ENCODE data around the gene PRKCA.
"Not testable (repeated sequence)": the region's sequence is repeated elsewhere in the genome, so short reads cannot be mapped to it uniquely, and the experiment has no call there.

The PRKCA gene

DNA sequence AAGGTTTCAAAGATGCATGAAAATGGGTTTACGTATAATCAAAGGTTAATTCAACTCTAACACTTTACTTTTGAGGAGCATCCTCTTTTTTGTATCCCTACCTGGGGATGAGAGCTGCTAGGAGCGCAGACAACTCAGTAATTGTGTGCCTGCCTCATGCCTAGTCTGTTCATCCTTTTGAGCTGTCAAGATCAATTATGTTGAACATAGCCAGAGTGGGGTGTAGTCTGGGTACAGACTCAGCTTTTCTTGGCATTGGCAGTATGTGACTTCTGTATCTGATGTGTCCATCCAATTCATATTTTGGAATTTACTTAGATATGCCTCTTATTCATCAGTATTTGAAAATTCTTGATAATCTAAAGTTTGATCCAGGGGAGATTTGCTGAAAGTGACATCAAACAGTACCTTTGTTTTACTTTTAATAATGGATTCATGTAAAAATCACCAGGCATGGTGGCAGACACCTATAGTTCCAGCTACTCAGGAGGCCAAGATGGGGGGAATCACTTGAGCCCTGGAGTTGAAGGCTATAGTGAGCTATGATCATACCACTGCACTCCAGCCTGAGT lies 24.1 kb downstream of the PRKCA start:
- no peak for DNase-seq (ENCODE audit: low spot score)

DNA sequence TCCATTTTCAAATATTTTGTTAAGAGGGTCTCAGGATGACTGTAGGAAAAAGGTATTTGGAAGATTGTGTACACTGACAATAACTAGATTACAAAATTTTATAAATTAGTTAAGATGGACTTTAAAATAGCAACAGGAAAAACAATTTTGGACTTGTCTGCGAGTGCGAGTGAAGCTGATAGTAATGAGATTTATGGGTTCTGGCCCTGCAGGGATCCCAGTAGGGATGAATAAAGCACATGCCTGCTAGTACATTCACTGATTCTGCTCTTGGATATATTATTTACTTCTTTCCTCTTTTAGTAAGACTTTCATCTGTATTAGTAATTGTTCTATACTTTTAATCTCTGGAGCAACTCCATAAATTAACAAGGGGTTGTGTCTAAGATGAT lies 28.2 kb downstream of the PRKCA start:
- DNase-seq (ENCODE audit: low spot score) = no peak

DNA sequence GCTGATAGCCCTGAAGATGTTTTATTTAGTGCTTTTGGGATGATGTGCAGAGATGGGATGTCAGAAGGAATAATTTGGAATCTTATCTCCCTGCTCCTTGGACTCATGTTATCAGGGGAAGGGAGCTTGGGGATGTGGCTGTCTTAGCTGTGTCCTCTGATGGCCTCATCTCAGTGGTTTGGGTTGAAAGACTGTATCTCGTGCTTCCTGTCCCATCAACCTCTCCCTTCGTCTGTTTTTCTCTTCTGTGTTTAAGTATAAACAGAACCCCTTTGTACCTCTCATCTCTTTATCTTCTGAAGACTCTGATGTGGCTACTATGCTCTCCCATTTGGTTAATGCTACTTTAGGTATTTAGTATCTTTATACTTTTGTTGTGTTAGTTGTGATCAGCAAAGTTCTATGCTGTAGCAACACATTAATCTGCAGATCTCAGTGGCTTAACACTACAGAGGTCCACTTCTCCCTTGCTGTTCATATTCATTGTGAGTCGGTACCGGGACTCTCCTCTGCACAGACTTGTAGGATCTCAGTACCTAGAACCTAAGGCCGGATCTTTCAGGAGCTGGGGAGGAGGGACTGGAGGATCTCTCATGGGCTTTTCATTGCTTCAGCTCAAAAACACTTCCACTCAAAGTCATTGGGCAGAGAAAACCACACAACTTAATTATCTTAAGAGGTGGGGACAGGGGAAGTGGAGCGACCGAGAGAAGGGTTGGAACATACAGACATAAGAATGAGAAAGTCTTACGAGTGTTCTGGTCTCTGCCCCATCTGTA lies 28.8 kb downstream of the PRKCA start:
- peak; percentile 39 for DNase-seq (ENCODE audit: low spot score)

DNA sequence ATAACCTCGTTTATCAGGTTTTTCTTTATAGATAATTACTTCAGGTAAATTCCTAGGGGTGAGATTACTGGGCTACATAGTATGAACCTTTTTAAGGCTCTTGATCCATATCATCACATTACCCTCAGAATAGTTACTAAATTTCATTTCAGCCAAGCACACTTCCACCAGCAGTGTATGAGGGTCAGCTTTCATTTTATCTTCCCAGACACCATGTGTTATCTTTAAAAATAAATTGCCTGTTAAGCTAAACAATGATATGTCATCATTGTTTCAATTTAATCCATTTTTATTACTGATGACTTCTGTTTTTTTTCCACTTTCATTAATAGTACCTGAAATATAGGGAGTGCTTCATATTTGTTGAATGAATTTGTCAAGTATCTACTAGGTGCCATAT lies 33.4 kb downstream of the PRKCA start:
- DNase-seq (ENCODE audit: low spot score) = no peak

DNA sequence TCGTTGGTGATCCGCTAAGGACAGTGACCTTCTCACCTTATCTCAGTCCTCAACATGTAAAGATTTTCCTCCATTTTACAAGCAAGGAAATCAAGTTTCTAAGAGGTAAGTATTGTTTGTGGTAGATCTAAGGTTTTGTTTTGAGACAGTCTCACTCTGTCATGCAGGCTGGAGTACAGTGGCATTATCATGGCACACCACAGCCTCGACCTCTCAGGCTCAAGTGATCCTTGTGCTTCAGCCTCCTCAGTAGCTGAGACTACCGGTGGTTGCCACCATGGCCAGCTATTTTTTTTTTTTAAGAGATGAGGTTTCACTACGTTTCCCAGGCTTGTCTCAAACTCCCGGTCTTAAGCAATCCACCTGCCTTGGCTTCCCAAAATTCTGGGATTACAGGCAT lies 34.9 kb downstream of the PRKCA start:
- no peak for DNase-seq (ENCODE audit: low spot score)

DNA sequence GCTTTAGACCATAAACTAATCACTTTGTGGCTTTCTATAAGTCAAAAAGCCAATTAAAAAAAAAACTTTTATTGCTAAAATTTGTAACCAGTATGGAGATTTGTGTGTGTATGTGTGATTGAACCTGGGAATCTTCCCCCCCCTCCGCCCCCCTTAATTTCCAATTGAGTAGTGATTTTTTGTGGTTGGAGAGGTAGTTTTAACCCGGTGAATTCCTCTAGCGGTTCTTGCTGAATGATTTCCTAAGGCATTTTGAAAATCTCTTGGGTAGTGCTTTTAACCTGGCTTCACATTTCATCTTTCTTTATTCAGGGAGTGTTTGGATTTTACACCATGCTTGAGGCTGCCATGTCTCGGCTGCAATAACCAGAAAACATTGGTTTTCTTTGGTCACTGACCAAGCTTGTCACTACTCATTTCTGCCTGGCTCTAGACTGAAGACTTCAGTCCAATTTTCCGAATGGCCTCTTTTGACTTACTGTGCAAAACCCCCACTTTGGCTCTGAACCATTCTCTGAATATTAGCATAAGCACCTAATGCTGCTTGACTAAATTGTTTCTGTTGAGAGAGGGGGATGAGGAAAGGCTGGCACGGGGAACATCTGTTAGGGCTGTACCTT lies 35.6 kb downstream of the PRKCA start:
- DNase-seq (ENCODE audit: low spot score) = no peak

DNA sequence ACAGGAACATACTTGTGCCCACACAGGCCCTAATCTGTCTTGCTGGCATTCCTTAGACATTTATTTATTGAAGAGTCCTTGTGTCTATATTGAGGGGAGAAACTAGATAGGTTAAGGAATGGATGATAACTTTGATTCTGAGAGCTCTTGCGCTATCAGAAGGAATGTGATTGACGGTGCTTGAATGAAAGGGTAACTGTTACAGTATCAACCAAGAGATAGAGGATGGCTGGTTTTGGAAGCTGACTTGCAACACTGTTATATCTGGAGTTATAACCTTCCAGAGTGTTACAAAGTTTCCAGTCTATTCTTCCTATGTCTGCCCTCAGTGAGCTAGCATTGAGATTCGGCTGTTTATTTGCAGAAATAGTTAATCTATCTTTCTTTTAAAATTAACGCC lies 36.5 kb downstream of the PRKCA start:
- no peak for DNase-seq (ENCODE audit: low spot score)

DNA sequence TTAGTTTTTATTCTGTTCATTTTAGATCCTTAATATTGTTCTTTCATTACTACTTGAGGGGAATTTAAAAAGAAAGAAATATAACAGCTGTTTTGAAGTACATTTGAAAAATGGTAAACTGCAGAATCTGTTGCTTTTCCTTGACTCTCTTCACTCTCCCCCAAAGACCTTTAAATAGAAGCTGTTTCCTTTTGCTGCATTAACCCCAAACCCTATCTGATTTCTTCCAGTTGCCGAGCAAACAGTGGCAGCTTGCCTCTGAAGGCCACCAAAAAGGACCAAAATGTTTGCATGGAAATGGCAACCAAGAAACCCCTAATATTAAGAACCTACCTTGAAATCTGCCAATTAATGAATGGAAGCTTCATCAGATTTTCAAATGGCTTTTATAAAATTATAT lies 37.1 kb downstream of the PRKCA start:
- DNase-seq (ENCODE audit: low spot score) = no peak

DNA sequence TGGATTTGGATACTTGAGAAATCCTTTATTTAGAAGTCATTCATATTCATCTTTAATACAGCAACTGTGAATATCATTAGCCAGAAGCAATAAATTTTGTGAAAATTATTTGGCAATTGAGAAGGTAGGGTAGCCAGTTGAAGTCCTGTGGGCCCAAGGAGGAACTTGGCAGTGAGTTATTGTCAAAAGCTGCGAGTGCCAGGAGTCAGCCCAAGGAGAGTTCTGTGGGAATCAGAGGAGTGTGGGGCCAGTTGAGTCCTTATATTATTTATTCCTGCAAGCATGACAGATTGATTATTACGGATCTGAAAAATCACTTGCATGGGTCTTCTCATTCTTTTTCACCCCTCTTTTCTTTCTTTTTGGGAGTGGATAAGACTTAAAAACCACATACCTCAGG lies 38.3 kb downstream of the PRKCA start:
- no peak for DNase-seq (ENCODE audit: low spot score)

DNA sequence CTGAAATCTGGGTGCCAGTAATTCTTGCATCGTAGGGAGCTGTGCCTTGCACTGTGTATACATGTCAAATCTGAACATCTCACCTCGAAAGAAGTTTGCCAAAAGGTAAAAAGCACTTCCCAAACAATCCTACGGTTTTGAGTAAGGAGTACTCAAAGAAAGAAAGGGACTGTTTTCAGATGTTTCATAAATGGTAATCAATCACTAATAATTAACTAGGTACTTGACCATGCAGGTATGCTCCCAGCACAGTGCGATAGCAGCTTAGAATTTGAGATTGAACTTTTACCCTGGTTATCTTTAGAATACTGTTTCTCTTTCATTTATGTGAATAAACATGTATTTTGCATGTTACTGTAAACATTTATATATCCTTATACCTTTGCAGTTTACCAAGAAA lies 39.0 kb downstream of the PRKCA start:
- DNase-seq (ENCODE audit: low spot score) = no peak

DNA sequence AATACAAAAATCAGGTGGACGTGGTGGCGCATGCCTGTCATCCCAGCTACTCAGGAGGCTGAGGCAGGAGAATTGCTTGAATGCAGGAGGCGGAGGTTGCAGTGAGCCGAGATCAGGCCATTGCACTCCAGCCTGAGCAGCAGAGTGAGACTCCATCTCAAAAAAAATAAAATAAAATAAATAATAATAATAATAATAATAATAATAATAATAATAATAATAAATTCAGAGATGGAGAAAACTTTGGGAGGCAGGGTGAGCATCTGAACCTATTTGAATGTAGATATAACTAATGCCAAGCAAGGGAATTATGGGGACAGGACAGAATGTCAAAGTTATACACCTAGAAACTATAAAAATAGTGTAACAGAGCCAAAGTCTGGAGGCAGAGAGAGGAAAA lies 39.9 kb downstream of the PRKCA start:
- not testable (repeated sequence) for DNase-seq (ENCODE audit: low spot score)

DNA sequence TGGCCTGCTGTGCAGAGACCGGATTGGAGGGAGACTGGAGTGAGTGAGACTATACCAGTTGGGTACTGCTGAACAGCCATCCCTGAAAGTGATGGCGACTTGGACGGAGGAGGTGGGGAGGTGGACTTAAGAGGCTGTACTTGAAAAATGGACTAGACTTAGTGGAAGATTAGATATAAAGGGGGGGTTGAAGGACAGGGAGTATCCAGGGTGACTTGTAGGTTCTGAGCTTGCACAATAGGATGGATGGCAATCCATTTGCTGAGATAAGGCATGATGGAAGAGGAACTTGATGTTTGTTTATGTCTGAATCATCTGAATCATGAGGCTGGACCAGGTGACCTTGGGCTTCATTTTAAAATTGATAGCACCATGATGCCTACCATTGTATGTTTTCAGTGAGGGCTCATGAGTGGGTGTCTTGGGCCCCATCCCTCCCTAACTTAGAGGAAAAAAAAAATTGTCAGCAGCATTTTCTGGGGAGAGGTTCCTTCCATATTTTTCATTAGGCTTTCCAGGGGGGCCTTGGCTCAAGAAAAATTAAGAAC lies 41.2 kb downstream of the PRKCA start:
- DNase-seq (ENCODE audit: low spot score) = no peak

DNA sequence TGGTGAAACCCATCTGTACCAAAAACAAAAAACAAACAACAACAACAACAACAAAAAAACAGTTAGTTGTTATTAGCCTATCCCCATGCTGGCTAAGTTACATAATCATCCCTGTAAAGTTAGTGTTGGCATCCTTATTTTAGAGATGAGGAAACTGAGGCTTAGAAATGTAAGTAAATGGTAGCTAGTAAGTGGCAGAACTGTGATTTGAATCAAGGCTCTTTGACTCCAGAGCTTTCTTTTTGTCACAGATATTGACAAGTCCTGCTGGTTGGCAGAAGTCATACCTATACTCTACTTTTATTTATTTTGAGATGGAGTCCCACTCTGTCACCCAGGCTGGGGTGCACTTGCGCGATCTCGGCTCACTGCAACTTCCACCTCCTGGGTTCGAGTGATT lies 42.1 kb downstream of the PRKCA start:
- no peak for DNase-seq (ENCODE audit: low spot score)

DNA sequence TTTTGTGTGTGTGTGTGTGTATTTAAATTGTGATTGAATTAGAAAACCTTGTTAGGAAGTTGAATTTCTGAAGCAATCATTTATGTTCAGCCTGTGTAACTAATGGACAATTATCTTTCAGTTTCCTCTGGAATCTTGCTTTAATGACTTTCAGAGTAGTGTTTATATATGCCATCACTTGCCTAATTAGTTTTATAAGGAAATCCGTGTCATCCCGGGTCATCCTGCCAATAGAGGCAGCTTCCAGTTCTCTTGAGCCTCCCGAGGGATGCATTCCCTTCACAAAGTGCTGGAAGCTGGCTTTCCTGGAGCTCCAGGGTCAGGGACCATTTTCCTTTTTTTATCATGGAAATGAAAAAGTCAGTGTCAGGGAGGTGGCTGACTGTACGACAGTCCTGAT lies 42.9 kb downstream of the PRKCA start:
- no peak for DNase-seq (ENCODE audit: low spot score)

DNA sequence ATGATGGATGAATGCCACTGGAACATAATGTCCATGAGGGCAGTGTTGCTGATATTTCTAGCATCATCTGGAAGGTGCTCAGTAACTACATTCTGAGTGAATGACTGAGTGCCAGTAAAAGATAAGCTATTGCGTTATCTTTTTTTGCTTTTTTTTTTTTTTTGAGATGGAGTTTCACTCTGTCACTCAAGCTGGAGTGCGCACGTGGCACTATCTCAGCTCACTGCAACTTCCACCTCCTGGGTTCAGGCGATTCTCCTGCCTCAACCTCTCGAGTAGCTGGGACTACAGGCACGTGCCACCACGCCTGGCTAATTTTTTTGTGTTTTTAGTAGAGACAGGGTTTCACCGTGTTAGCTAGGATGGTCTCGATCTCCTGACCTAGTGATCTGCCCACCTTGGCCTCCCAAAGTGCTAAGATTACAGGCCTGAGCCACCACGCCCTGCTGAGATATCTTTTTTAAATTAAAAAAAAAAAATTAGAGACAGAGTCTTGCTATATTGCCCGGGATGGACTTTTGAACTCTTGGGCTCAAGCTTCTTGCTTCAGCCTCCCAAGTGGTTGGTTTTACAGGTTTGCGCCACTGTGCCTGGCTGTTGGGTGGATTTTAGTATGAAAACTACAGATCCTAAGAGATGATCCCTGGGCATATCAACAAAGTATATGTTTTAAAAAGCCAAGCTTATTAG lies 43.7 kb downstream of the PRKCA start:
- DNase-seq (ENCODE audit: low spot score) = not testable (repeated sequence)

DNA sequence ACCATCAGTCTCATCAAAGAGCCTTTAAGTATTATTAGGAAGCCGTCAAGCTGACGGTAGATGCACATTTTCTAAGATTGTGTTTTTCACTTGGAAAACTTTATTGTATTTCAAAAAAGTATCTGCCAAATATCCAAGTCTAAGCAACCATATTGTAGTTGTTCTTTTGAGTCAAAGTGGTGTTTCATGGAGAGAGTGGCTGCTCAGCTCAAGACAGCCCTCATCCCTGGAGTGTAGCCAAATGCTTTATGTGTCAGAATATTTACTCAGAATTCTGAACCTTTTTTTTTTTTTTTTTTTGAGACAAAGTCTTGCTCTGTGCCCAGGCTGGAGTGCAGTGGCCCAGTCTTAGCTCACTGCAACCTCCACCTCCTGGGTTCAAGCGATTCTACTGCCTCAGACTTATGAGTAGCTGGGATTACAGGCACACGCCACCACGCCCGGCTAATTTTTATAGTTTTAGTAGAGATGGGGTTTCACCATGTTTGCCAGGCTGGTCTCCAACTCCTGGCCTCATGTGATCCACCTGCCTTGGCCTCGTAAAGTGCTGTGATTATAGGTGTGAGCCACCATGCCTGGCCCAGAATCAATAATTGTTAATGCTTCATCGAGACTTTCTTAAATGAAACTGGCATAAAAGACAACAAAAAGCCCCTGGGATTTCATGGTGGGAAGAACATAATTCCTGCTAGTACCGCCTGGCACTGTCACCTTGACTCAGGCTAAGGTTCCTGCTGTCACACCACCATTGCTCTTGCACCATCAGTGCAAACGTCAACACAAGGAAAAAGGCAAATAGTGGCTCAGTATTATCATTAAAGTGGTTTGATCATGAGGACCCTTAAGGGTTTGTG lies 45.5 kb downstream of the PRKCA start:
- peak; percentile 30 for DNase-seq (ENCODE audit: low spot score)

DNA sequence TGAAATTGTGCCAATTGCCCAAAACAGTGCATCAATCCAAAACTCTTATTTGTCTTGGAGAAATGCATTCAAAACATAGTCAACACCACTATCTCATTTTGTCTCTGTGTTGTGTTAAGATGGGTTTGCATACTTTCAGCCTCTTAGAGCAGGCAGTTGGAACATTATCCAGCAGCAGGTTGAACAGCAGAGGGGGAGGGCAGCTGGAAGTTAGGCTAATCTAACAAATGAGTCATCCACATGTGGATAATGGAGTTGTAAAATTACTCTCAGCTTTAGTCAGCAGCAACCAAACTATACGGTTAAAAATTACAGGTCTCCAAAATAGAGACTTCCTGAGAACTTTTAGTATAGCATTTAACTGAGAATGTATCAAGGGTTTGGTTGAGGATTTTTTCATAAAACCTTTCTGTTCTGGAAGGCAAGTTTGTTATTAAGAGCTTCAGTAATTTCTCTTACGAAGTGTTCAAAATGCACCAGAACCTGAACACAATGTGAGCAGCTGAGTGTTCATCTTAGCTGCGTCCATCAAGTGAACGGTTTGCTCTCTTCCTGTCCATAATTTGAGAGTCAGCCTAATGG lies 46.3 kb downstream of the PRKCA start:
- no peak for DNase-seq (ENCODE audit: low spot score)

DNA sequence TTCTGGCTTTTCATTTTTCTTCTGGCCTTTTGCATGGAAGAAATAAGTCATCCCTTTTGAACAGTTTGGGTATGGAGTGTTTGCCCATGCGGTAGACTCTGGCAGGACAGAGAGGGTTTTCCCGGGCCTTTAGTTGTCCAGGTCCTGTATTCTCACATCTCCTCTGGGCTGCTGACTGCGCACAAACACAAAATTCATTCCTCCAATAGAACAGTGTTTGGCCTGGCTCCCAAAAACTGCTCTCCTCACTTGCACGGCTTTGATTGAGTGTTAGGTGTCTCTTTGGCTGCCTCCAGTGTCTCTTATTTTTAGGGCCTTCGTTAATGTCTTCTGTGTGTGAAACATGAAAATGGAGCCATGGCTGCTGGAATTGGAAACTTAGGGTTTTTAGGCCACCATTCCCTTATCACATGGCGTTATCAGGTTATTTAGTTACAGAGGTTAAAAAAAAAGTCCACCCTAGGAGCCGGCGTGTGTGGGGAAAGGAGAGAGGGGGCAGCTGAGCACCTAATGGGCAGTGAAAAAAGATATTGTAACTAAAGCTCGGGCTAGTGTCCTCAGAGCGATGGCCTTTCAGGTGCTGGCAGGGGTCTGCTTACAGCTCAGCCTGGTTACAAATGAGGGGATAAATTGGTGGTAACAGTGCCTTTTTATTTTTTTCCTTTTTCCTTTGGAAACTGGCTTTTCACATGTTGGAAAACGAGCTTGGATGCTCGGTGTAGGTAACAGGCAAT lies 47.3 kb downstream of the PRKCA start:
- no peak for DNase-seq (ENCODE audit: low spot score)

DNA sequence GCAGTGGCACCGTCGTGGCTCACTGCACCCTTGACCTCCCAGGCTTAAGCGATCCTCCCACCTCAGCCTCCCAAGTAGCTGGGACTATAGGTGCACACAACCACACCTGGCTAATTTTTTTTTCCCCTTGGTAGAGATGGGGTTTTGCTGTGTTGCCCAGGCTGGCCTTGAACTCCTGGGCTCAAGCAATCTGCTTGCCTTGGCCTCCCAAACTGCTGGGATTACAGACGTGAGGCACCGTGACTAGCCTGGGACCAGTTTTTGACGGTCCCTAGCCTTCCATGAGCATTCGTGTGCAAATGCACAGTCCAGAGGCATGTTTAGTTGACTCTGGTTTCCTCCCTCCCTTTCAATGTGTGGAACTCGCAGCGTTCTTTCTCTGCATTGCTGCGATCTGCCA lies 48.2 kb downstream of the PRKCA start:
- not testable (repeated sequence) for DNase-seq (ENCODE audit: low spot score)

DNA sequence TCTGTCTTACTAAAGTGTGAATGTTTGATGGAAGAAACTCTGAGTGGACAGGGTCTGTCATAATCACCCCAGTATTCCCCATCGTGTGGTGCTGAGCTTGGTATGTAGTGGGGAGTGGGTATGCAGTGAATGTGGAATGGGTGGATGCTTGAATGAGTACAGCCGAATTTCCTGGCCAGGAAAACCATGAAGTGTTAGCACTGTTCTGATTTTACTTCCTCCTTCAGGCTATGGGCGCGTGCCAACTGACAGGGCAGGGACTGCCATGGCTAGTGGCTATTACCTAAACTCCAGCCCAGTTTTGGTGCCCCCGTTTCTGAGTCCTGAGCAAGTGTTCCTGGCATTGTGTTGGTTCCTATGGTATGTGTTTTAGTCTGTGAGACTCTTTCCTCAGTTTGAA lies 48.6 kb downstream of the PRKCA start:
- no peak for DNase-seq (ENCODE audit: low spot score)

DNA sequence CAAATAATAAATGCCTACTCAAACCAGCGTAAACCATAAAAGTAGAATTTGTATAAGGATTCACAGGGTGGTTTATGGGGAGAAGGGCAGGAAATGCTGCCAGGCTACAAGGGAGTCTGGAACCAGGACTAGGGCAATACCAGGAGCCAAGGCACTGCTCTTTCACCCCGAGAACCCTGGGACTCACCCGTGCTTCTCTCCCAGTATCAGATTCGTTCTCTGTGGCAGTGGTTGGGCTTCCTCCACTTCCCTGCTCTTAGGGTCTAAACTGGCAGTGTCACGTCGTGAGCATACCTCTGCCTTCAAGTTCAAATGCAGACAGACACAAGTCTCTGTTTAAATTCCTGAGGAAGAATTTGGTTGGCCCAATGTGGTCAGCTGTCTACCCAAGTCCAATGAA lies 49.3 kb downstream of the PRKCA start:
- no peak for DNase-seq (ENCODE audit: low spot score)
